ENCODE measurements around the gene CKAP5.

The CKAP5 gene

GRCh38 chr11:46698597-46698996 is 147.5 kb downstream of the CKAP5 start:
- no peak for DNase-seq (ENCODE audit: low read depth in 2 of 2)

GRCh38 chr11:46697723-46698122 is 148.4 kb downstream of the CKAP5 start:
- DNase-seq (ENCODE audit: low read depth in 2 of 2) = no peak

- DNase-seq (ENCODE audit: low read depth in 2 of 2) = no peak
These were observed 148.8 kb downstream of the CKAP5 start for GRCh38 chr11:46697303-46697702.

- no peak for DNase-seq (ENCODE audit: low read depth in 2 of 2)
These were observed 149.9 kb downstream of the CKAP5 start for GRCh38 chr11:46696212-46696558.

GRCh38 chr11:46695345-46696211 is 150.5 kb downstream of the CKAP5 start:
- no peak for DNase-seq (ENCODE audit: low read depth in 2 of 2)

GRCh38 chr11:46694607-46695006 is 151.5 kb downstream of the CKAP5 start:
- no peak for DNase-seq (ENCODE audit: low read depth in 2 of 2)

GRCh38 chr11:46694072-46694471 is 152.0 kb downstream of the CKAP5 start:
- no peak for DNase-seq (ENCODE audit: low read depth in 2 of 2)

GRCh38 chr11:46693597-46694012 is 152.5 kb downstream of the CKAP5 start:
- DNase-seq (ENCODE audit: low read depth in 2 of 2) = no peak

All from stimulated activated CD8-positive, alpha-beta memory T cell treated with anti-CD3 and anti-CD28 coated beads, Interleukin-7, amount 100 ng/mL, for 1 hour (primary cell).